ENCODE measurements around the gene KIFC3. TPM values are rescaled to one million over a fixed set of nuclear protein-coding genes. Genes with fewer than 3 reads are reported as not detected.

The KIFC3 gene
- total and polyA plus RNA-seq, 2 donors (not counting 1 experiment from before 2014, with no cell fraction given), result 13.8 to 44.9 TPM

GRCh38 chr16:57770361-57770760, 31.9 kb downstream of the KIFC3 start:
- no peak for TF ChIP-seq EZH2 (IDR thresholded peaks at IDR 0.05; ENCODE audit: low read length, missing control alignments)
- TF ChIP-seq CTCF (conservative IDR thresholded peaks at IDR 0.05 in 1 of 2, IDR thresholded peaks at IDR 0.05 in 1 of 2; ENCODE audit: low read depth in 1 of 2, low read length in 2 of 2), result no peak
- Histone ChIP-seq H3K79me2 (ENCODE audit: control insufficient read depth, insufficient read depth, low read length) (no peaks in the 10 kb centered on the region), H3K27me3 (ENCODE audit: control insufficient read depth, insufficient read depth, low read length) (no peaks in the 10 kb centered on the region), H3K9ac (ENCODE audit: insufficient read depth, low read length) (no peak overlapping the region), H4K20me1 (ENCODE audit: control insufficient read depth, extremely low read depth, insufficient read depth, low read length) (no peaks in the 10 kb centered on the region), H3K4me3 (replicated peaks in 1 of 4; ENCODE audit: control extremely low read depth in 1 of 4, insufficient read depth in 1 of 4, low read depth in 3 of 4, low read length in 4 of 4) (no peak overlapping the region), H3K27ac (ENCODE audit: insufficient read depth, low read length) (no peak overlapping the region), H3K4me2 (ENCODE audit: extremely low read depth, insufficient read depth, low read length) (no peak overlapping the region), H3K4me1 (ENCODE audit: control insufficient read depth, extremely low read depth, insufficient read depth, low read length) (no peaks in the 10 kb centered on the region), H3K9me3 (ENCODE audit: control insufficient read depth, insufficient read depth, low read depth, low read length) (no peaks in the 10 kb centered on the region), H2AFZ (ENCODE audit: low read length) (no peak overlapping the region), H3K36me3 (ENCODE audit: control insufficient read depth, insufficient read depth, low read length) (peaks cover 17% of the 10 kb centered on the region)
- DNase-seq (ENCODE audit: low read depth in 2 of 2), result no peak

GRCh38 chr16:57769541-57770145, 32.6 kb downstream of the KIFC3 start:
- no peaks in the 10 kb centered on the region for H3K27me3 ChIP-seq (ENCODE audit: control insufficient read depth, insufficient read depth, low read length)
- H2AFZ ChIP-seq (ENCODE audit: low read length), result no peak overlapping the region
- no peaks in the 10 kb centered on the region for H4K20me1 ChIP-seq (ENCODE audit: control insufficient read depth, extremely low read depth, insufficient read depth, low read length)
- no peaks in the 10 kb centered on the region for H3K4me1 ChIP-seq (ENCODE audit: control insufficient read depth, extremely low read depth, insufficient read depth, low read length)
- no peak overlapping the region for H3K4me2 ChIP-seq (ENCODE audit: extremely low read depth, insufficient read depth, low read length)
- no peak overlapping the region for H3K27ac ChIP-seq (ENCODE audit: insufficient read depth, low read length)
- TF ChIP-seq EZH2 (IDR thresholded peaks at IDR 0.05; ENCODE audit: low read length, missing control alignments) (no peak), CTCF (conservative IDR thresholded peaks at IDR 0.05 in 1 of 2, IDR thresholded peaks at IDR 0.05 in 1 of 2; ENCODE audit: low read depth in 1 of 2, low read length in 2 of 2) (no peak)
- H3K9ac ChIP-seq (ENCODE audit: insufficient read depth, low read length), result no peak overlapping the region
- H3K4me3 ChIP-seq (replicated peaks in 1 of 4; ENCODE audit: control extremely low read depth in 1 of 4, insufficient read depth in 1 of 4, low read depth in 3 of 4, low read length in 4 of 4), result no peak overlapping the region
- no peaks in the 10 kb centered on the region for H3K9me3 ChIP-seq (ENCODE audit: control insufficient read depth, insufficient read depth, low read depth, low read length)
- peaks cover 20% of the 10 kb centered on the region for H3K36me3 ChIP-seq (ENCODE audit: control insufficient read depth, insufficient read depth, low read length)
- no peaks in the 10 kb centered on the region for H3K79me2 ChIP-seq (ENCODE audit: control insufficient read depth, insufficient read depth, low read length)
- DNase-seq (ENCODE audit: low read depth in 2 of 2), result no peak

- no peaks in the 10 kb centered on the region for H3K27me3 ChIP-seq (ENCODE audit: control insufficient read depth, insufficient read depth, low read length)
- H4K20me1 ChIP-seq (ENCODE audit: control insufficient read depth, extremely low read depth, insufficient read depth, low read length), result no peaks in the 10 kb centered on the region
- H3K79me2 ChIP-seq (ENCODE audit: control insufficient read depth, insufficient read depth, low read length), result no peaks in the 10 kb centered on the region
- TF ChIP-seq EZH2 (IDR thresholded peaks at IDR 0.05; ENCODE audit: low read length, missing control alignments), result no peak
- no peak for TF ChIP-seq CTCF (conservative IDR thresholded peaks at IDR 0.05 in 1 of 2, IDR thresholded peaks at IDR 0.05 in 1 of 2; ENCODE audit: low read depth in 1 of 2, low read length in 2 of 2)
- H3K36me3 ChIP-seq (ENCODE audit: control insufficient read depth, insufficient read depth, low read length), result peaks cover 23% of the 10 kb centered on the region
- H3K9ac ChIP-seq (ENCODE audit: insufficient read depth, low read length), result no peak overlapping the region
- H3K4me1 ChIP-seq (ENCODE audit: control insufficient read depth, extremely low read depth, insufficient read depth, low read length), result peaks cover 7% of the 10 kb centered on the region
- no peak overlapping the region for H3K27ac ChIP-seq (ENCODE audit: insufficient read depth, low read length)
- no peaks in the 10 kb centered on the region for H3K9me3 ChIP-seq (ENCODE audit: control insufficient read depth, insufficient read depth, low read depth, low read length)
- no peak for DNase-seq (ENCODE audit: low read depth in 2 of 2)
- no peak overlapping the region for H3K4me3 ChIP-seq (replicated peaks in 1 of 4; ENCODE audit: control extremely low read depth in 1 of 4, insufficient read depth in 1 of 4, low read depth in 3 of 4, low read length in 4 of 4)
- no peak overlapping the region for H2AFZ ChIP-seq (ENCODE audit: low read length)
- H3K4me2 ChIP-seq (ENCODE audit: extremely low read depth, insufficient read depth, low read length), result no peak overlapping the region
These were observed 35.5 kb downstream of the KIFC3 start for GRCh38 chr16:57766714-57767348.
